Measurements from ENCODE around the gene ATP1A2.

Gene ATP1A2

DNA sequence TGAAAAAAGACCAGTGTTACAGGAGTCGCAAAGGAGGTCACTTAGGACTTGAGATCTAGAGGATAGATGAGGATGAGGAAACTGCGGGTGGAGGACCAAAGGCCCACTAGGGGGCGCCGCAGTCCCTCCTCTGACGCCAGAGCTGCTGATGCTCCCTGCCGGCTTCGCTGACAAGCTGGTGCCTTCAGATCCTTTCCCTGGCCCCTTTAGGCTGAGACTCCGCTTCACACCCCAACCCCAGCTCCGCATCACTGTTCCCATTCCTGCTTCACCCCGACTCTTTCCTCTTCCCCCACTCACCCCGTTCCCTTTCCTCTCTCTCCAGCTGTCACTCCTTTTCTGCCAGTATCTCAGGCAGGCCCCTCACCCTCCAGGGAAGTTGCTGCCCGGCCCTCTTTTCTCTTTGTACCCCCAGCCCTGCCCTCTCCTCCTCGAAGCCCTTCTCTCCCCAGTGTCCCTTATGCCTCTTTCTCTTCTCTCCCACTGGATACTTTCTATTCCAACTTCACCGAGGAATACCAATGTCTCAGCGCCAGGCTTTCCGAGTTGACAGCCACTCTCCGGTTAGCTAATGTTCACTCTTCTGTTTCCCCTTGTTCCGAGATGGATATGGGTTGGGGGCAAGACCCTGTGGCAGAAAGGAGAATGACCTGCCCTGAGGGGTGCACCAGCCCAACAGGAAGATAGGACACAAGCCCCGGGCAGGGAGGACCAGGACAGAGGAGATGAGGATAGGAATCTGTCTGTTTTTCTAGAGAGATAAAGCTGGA lies 29.7 kb upstream of the ATP1A2 start:
- DNase-seq = peak; percentile 50 to 69

- DNase-seq = no peak
These were observed 29.1 kb upstream of the ATP1A2 start for GRCh38 chr1:160086456-160086892.

DNA sequence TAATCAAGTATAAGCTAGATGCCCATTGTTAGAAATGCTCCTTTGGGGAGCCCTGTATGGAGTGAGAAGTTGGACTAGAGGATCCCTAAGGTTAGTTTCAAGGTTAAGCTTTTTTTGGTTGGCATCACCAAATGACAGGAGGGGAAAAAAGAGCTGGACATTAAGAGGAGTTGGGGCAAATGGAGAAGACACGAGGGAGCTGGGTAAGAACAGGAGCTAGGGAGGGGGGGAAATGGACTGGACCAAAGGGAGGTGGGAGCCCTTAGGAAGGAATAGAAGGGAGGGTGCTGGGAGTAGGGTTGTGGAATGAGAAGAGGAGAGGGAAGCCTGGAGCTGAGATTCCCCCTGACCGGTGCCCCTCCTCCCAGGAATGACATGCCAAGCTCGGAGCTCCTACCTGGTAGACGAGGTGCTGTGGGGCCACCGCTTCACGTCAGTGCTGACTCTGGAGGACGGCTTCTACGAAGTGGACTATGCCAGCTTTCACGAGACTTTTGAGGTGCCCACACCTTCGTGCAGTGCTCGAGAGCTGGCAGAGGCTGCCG lies 28.4 kb upstream of the ATP1A2 start:
- DNase-seq = no peak

GRCh38 chr1:160089883-160090282 lies 25.7 kb upstream of the ATP1A2 start:
- no peak for DNase-seq

- no peak for DNase-seq
These were observed 24.8 kb upstream of the ATP1A2 start for GRCh38 chr1:160090760-160091159.

- DNase-seq = no peak
These were observed 23.8 kb upstream of the ATP1A2 start for GRCh38 chr1:160091666-160092223.

DNA sequence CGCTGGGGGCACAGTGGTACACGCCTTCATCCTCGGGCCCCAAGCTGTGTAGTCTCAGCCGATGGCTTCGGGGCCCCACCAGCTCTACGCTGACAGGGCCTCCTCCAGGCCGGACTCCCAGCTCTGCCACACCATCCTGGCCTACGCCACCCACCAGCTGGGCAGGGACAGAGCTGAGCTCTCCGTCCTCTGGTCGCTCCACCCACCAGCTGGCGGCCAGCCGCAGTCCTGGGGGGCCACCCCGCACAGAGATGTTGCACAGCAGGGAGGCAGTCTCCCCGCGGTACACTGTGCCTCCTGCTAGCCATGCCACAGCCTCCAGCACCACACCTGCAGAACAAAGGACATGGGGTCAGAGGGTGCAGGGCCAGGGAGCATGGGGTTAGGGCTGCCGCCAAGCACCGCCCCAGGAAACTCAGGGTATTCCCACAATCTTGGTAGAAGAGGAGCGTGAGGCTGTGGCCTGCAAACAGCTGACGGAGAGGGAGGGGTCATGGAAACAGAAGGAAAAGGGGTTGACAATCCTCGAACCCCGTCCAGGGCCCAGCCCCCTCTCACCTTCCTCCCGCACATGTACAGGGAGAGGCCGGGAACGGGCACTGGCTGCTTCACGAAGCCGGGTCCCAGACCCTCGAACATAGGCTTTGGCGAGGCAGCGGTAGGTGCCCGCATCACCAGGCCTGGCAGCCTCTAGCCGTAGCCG lies 23.0 kb upstream of the ATP1A2 start:
- DNase-seq = no peak

DNA sequence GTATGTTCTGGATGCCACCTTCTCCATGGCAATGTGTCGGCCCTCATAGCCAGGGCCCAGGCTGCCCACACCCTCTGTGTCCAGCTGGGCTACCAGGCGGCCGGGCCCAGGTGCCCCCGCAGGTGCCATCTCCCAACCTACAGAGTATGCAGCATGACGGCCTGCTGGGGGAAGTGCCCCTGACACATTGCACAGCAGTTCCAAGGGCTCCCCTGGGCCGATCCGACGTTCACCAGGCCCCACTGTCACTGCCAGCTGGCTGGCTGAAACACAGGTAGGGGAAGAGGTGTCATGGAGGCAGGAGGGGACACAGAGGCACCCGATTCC lies 22.5 kb upstream of the ATP1A2 start:
- no peak for DNase-seq

GRCh38 chr1:160093624-160094290 lies 21.8 kb upstream of the ATP1A2 start:
- no peak for DNase-seq

GRCh38 chr1:160094291-160094625 lies 21.3 kb upstream of the ATP1A2 start:
- no peak for DNase-seq

GRCh38 chr1:160094806-160095205 lies 20.8 kb upstream of the ATP1A2 start:
- no peak for DNase-seq

- DNase-seq = no peak
These were observed 20.0 kb upstream of the ATP1A2 start for GRCh38 chr1:160095382-160096105.

GRCh38 chr1:160096274-160097116 lies 19.1 kb upstream of the ATP1A2 start:
- no peak for DNase-seq

DNA sequence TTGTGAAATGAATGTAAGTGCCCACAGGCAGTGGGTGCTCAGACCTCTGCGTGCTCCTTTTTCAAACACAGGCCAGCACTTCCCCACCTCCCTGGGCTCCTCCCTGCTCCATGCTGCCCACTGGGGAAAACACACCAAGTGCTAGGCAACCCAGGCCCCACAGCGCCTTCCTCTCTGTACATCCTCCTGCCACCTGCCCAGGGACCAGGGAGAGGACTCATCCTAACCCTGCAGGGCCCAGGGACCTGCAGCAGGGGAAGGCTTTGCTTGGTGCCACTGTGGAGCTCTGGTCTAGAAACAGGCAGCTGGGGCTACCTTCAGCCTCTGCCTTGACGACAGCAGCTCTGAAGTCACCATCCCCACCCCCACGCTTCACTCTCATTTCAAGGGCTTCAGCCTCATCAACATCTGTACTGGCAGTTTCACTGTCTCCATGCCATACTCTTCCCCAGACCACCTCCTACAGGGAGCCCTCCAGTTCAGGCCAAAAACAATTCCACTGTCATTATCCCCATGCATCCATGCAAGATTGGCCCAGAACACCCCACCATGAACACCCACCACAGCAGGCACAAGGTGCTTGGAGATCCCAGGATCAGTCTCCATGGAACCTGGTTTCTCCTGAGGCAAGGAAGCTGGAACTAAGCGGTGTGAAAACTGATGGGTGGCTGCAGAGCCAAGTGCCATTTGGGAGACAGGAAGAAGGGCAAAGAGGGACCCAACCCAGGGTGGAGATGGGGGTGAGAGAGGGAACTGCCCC lies 18.2 kb upstream of the ATP1A2 start:
- no peak for DNase-seq

- DNase-seq = peak; percentile 99 to 100
These were observed 17.4 kb upstream of the ATP1A2 start, which contains the start of gene IGSF8 for GRCh38 chr1:160097911-160098851. Gene IGSF8, minus strand, starts transcription at chr1:160098619. Its CDS starts 147 bp downstream, at chr1:160098472.

DNA sequence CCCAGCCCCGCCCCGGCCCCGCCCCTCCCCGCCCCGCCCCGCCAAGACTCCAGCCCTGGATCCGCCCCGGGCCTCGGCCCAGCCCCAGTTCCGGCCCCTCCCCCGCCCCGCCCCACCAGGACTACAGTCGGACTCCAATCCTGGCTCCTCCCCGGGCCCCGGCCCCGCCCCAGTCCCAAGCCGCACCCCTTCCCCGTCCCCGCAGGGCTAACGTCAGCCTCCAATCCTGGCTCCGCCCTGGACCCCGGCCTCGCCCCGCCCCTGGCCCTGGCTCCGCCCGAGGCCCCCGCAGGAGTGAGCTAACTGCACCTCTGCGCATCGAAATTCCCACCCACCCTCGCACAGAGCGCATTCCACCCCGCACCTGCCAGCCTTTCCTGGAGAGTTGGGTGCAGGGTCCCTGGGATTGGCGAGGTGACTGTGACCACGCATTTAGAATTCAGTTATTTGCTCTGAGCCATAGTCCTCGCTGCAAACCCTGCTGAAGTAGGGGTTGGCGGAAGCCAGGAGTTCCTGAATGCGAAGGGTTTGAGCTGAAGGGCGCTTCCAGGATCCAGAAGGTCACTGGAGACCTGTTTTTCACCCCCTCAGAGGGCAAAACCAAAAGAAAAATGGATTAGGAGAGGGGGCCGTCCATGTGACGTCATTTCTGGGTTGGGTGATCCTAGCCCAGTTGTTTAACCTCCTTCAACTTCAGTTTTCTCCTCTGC lies 16.6 kb upstream of the ATP1A2 start:
- peak; percentile 99 to 100 for DNase-seq

DNA sequence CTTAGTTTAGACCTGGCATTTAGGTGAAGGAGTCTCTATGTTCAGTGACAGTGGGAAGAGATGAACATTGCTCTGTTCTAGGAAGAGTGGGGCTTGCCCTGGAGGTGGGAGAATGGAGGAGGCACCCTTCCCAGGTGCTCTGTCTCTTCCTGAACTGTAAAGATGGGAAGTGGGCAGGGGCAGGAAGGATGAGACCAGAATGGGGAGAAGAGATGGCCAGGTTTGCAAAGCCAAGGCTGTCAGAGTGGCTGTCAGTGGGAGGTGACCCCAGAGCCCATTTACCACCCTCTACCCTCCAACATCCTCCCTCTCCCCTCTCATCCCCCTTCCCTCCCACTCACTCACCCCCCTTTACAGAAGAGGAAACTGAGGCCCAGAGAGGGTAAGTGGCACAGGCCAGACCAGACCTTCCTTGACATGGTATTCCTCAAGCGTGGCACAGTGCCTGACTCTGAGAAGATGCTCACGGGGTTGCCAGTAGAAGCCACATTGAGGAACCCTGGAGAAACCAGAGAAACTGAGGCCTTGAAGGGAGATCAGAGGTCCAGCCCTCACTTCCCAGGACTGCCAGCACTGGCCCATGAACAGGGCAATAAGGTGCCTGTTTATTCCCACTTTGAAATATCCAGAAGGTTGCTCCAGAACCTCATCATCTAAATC lies 15.7 kb upstream of the ATP1A2 start:
- DNase-seq = no peak

DNA sequence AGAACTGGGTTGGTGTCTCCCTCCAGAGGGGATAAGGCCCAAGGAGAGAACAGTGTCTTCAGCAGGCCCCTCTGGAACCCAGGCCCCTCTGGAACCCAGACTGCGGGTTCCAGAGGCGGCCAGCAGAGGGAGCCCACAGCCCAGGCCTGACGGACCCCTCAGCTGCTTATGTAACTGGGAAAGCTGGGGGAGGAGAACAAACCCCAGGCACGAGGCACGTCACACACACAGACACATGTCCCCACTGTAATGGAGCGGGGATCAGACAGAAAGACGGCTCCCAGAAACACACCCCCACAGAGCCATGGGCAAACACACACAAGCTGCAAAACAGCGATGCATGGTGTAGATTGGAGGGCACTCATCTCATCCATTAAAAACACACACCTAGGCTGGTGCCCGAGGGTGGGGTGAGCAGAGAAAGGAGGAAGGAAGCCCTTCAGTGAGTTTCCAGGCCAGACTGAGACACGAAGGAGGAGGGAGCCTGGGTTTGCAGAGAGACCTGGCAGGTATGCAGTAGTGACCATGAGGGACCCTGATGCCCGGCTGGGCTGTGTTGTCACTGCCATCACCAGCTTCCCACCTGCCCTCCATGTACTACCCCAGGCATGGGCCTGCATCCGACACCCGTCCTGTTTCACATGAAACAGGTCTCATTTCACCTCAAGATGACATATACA lies 14.4 kb upstream of the ATP1A2 start:
- DNase-seq = peak; percentile 73 to 78
